Neutrophil (primary cell): ENCODE results near the gene PACSIN1.

Source experiments
- H3K27ac ChIP-seq: fragments of 200-600 bp; sonication (generic); 2 replicates; pipeline ENCODE4 v1.5.1; 2016; ENCODE audit warnings: mild to moderate bottlenecking, moderate library complexity
- H3K27me3 ChIP-seq: fragments of 200-600 bp; sonication (generic); 2 replicates; pipeline ENCODE4 v1.6.0; 2016; ENCODE audit warnings: mild to moderate bottlenecking
- H3K36me3 ChIP-seq: fragments of 200-600 bp; sonication (generic); 2 replicates; pipeline ENCODE4 v1.5.1; 2017
- H3K4me1 ChIP-seq, 2 experiments: fragments of 200-600 bp in 1 of 2; sonication (generic) in 1 of 2; 1 replicate in 1 of 2; 2 replicates in 1 of 2; pipeline versions ENCODE4 v1.5.1 to v1.6.1; 2013 to 2016; ENCODE audit warnings: low read depth in 1 of 2, low read length in 1 of 2, mild to moderate bottlenecking in 1 of 2, moderate library complexity in 1 of 2; ENCODE audit not compliant: control insufficient read depth in 1 of 2, insufficient read depth in 1 of 2
- H3K4me3 ChIP-seq, 2 experiments: fragments of 200-600 bp in 1 of 2; sonication (generic) in 1 of 2; 1 replicate in 1 of 2; 2 replicates in 1 of 2; pipeline ENCODE4 v1.5.1; 2013 to 2016; ENCODE audit warnings: low read depth in 1 of 2, low read length in 1 of 2, mild to moderate bottlenecking in 1 of 2, moderate library complexity in 1 of 2
- H3K9me3 ChIP-seq: fragments of 200-600 bp; sonication (generic); 2 replicates; pipeline ENCODE4 v1.5.1; 2016
- TF ChIP-seq, protein P1 (sequence below): fragments of 200-600 bp; sonication (generic); IDR thresholded peaks from 2 replicates; pipeline ENCODE4 v1.5.1; 2016; ENCODE audit warnings: antibody characterized with exemption

PACSIN1 gene

GRCh38 chr6:34564181-34564580, 98.3 kb downstream of the PACSIN1 start:
- no peaks in the 10 kb centered on the region for H3K36me3 ChIP-seq
- H3K9me3 ChIP-seq = no peaks in the 10 kb centered on the region
- no peak overlapping the region for H3K4me3 ChIP-seq
- TF ChIP-seq, protein P1, sequence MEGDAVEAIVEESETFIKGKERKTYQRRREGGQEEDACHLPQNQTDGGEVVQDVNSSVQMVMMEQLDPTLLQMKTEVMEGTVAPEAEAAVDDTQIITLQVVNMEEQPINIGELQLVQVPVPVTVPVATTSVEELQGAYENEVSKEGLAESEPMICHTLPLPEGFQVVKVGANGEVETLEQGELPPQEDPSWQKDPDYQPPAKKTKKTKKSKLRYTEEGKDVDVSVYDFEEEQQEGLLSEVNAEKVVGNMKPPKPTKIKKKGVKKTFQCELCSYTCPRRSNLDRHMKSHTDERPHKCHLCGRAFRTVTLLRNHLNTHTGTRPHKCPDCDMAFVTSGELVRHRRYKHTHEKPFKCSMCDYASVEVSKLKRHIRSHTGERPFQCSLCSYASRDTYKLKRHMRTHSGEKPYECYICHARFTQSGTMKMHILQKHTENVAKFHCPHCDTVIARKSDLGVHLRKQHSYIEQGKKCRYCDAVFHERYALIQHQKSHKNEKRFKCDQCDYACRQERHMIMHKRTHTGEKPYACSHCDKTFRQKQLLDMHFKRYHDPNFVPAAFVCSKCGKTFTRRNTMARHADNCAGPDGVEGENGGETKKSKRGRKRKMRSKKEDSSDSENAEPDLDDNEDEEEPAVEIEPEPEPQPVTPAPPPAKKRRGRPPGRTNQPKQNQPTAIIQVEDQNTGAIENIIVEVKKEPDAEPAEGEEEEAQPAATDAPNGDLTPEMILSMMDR = no peak
- H3K4me1 ChIP-seq = no peaks in the 10 kb centered on the region
- H3K27me3 ChIP-seq = peaks cover 7% of the 10 kb centered on the region
- no peak overlapping the region for H3K27ac ChIP-seq

DNA sequence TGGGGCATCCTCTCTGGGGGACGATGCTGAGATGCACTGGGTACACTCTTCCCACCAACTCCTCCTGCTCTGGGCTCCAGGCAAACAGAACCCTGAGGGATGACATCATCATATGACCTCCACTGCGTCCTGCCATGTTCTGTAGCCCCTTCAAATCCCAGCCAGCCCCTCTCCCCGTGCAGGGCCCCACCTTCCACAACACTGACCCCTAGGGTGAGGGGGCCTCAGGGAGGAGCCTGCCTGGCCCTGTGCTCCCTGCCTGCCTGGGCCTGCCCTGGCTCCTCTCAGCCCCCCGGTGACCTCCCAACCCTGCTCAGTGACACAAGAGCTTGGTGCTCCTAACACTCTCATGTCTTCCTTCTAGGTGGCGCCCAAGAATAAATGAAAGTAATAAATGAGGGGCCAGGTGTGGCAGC, 99.9 kb downstream of the PACSIN1 start:
- Histone ChIP-seq H3K4me3 (no peak overlapping the region), H3K27me3 (peaks cover 7% of the 10 kb centered on the region), H3K27ac (no peak overlapping the region), H3K9me3 (no peaks in the 10 kb centered on the region), H3K4me1 (no peaks in the 10 kb centered on the region), H3K36me3 (no peaks in the 10 kb centered on the region)
- TF ChIP-seq, protein P1 = no peak

DNA sequence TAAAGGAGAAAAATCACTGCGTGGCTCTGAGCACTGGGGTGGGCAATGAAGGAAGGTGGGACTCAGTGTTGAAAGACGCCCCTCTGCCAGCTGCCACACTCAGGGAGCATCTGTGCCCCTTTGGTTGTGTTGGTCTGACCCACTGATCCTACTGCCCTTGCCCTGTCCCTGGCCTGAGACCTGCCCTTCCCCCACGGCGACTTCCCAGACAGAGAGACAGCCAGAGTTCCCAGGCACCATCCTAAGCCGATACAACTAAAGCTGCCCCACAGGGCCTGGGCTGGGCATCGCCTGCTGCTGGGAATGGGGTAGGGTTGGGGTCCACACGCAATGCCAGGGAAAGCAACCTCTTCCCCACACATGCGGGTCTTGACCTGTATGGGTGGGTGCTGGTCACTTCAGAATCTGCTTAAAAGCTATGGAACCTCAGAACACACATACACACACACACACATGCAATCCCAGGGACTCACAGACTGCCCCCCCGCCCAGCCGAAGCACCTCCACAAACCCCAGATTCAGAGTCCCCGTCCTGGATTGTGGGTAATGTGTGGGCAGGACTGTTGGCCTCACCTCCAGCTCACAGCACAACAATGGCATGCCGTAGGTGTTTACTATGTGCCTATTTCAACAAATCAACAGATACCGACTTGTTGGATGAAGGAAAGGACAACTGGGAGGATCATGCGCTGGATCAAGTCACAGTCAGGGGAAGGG, 101.1 kb downstream of the PACSIN1 start:
- TF ChIP-seq, protein P1 = no peak
- Histone ChIP-seq H3K27ac (no peak overlapping the region), H3K27me3 (peaks cover 7% of the 10 kb centered on the region), H3K4me3 (no peak overlapping the region), H3K36me3 (no peaks in the 10 kb centered on the region), H3K4me1 (no peaks in the 10 kb centered on the region), H3K9me3 (no peaks in the 10 kb centered on the region)

DNA sequence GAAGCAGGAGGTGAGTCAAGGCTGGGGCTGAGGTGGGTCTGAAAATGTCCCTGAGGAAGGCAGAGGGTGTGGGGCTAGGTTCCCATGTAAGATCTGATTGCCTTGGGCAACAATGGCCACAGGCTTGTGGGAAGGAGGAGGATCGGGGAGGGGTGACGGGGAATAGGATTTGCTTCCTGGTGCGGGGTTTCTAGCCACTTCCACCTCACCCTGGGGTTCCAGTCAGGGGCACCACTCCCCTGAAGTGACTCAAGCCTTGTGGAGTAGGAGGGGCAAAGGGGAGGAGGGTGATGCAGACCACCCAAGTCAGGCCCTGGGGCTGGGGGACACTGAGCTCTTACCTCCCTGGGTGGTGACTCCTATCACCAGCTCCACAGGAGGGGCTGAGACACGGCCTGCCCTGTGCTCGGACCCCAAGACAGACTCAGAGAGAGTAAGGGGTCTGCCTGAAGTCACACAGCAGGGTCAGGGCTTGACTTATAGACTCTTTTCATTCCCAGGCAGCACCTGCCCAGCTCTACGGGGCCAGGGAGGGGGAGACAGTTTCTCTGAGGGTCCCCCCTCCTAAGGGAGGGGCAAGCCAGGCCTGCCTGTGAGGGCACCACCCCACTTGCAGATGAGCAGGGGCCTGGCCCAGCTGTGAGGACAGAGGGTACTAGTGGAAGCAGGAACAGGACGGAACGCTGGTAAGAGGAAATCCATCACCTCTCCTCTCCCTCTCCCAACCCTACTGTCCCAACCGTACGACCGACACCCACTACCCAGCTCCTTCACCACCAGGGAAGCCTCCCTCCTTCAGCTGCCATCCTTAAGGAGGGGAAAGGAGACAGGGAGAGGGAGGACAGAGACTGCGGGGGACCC, 102.7 kb downstream of the PACSIN1 start:
- H3K27me3 ChIP-seq = peaks cover 7% of the 10 kb centered on the region
- H3K4me3 ChIP-seq = no peak overlapping the region
- H3K9me3 ChIP-seq = no peaks in the 10 kb centered on the region
- TF ChIP-seq, protein P1 = no peak
- H3K36me3 ChIP-seq = no peaks in the 10 kb centered on the region
- H3K4me1 ChIP-seq = no peaks in the 10 kb centered on the region
- H3K27ac ChIP-seq = no peak overlapping the region

DNA sequence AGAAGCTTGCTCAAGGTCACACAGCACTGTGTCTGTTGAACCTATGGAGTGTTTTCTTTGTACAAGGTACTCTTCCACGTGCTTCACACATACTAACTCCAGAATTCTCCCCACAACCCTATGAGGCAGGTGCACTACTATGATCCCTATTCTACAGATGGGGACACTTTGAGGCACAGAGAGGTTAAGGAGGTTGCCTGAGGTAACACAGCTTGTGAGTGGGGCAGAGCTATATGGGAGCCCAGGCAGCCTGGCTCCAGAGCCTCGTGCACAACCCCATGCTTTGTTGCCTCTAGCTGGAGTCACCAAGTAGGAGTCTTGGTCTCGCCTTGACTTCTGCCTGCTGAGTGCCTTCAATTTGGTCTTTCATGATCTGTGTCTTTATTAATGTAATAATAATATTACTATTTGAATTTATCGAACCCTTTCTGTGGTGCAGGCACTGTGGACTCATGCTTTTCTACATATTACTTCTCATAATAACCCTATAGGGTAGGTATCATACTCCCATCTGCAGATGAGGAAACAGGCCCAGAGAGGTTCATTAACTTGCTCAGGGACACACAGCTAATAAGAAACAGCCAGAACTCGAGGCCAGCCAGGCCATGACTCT, 103.6 kb downstream of the PACSIN1 start:
- Histone ChIP-seq H3K4me3 (no peak overlapping the region), H3K9me3 (no peaks in the 10 kb centered on the region), H3K4me1 (no peaks in the 10 kb centered on the region), H3K27me3 (peaks cover 7% of the 10 kb centered on the region), H3K27ac (no peak overlapping the region), H3K36me3 (no peaks in the 10 kb centered on the region)
- TF ChIP-seq, protein P1 = no peak
